Sigmoid colon (tissue), 4 donors: ENCODE results near the gene SLC9A3.

ENCODE experiments used
- CTCF ChIP-seq, 4 experiments: fragments of 450-650 bp in 3 of 4; fragments of 200-600 bp in 1 of 4; IDR thresholded peaks; one replicate each; pipeline ENCODE4 v1.5.1; 2016 to 2019; ENCODE audit warnings: antibody characterized with exemption in 4 of 4, mild to moderate bottlenecking in 3 of 4, moderate library complexity in 2 of 4
- EP300 ChIP-seq, 4 donors: sonication (generic); formaldehyde crosslinking; IDR thresholded peaks; one replicate each; pipeline ENCODE4 v1.6.1; 2017; ENCODE audit warnings: antibody characterized with exemption in 4 of 4
- POLR2A ChIP-seq, 2 donors: fragments of 450-650 bp; IDR thresholded peaks; one replicate each; pipeline ENCODE4 v1.6.1; 2016; ENCODE audit warnings: antibody characterized with exemption in 2 of 2, mild to moderate bottlenecking in 2 of 2, moderate library complexity in 2 of 2
- POLR2AphosphoS5 ChIP-seq, 4 donors: sonication (generic); formaldehyde crosslinking; IDR thresholded peaks; one replicate each; pipeline ENCODE4 v1.6.1; 2017; ENCODE audit warnings: antibody characterized with exemption in 4 of 4

DNA sequence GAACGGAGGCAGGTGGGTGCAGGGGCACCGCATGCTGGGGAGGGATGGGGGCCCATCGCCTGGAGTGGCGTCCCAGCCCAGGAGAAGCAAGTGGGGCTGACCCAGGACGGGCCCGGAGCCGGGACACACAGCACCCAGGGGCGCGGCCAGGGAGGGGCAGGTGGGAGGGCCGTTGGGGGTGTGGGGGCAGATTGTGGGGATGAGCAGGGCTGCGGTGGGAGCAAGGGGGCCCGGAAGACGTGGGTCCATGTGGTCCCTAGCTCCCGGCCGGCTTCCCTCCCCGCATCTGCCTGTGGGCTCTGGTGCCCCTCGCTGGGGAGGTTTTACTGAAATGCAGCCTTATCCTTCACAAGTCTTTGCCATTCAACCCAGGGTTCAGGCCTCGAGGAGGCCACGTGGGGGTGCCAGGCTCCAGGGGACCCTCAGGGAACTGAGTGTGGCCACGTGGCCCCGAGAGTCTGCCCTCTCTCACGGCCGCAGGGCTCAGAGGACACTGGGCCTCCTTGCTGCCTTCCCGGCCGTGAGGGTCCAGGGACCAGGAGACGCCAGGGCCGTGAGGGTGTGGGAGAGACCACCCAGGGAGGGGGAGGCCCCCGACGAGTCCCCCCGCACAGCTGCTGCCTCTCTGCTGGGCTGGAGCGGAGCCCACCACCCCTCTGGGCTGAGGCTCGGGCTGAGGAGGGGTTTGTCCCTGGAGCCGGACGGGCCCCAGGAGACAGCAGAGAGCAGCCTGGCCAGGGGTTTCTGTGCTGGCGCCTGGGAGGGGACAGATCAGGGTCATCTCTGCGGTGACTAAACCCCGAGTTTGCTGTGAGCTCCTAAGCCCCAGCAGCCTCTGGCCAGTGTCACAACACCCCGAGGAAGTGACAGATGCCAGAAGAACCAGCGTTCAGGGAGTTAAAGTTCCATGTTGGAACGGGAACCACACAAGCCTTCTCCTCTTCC is 35.2 kb downstream of the SLC9A3 start:
- no peak for TF ChIP-seq CTCF (IDR thresholded peaks at IDR 0.05)
- no peak for TF ChIP-seq POLR2AphosphoS5 (IDR thresholded peaks at IDR 0.05)
- no peak for TF ChIP-seq POLR2A (IDR thresholded peaks at IDR 0.05)
- no peak for TF ChIP-seq EP300 (IDR thresholded peaks at IDR 0.05)
